NB4 (cell line): Measurements from ENCODE around the gene CILP2.

Source experiments
- MYC ChIP-seq: IDR thresholded peaks from 2 replicates; pipeline ENCODE4 v1.6.1; 2011; ENCODE audit warnings: low read depth, low read length
- POLR2A ChIP-seq: IDR thresholded peaks from 2 replicates; pipeline ENCODE4 v1.6.1; 2011; ENCODE audit warnings: mild to moderate bottlenecking; ENCODE audit not compliant: insufficient read length; ENCODE audit errors: extremely low read depth
- TF ChIP-seq, protein P1 (sequence below): IDR thresholded peaks from one replicate; pipeline ENCODE4 v1.5.1; 2012; ENCODE audit warnings: low read depth, low read length
- TF ChIP-seq, protein P2 (sequence below): IDR thresholded peaks from 2 replicates; pipeline ENCODE4 v1.6.1; 2011; ENCODE audit warnings: low read depth, low read length

DNA sequence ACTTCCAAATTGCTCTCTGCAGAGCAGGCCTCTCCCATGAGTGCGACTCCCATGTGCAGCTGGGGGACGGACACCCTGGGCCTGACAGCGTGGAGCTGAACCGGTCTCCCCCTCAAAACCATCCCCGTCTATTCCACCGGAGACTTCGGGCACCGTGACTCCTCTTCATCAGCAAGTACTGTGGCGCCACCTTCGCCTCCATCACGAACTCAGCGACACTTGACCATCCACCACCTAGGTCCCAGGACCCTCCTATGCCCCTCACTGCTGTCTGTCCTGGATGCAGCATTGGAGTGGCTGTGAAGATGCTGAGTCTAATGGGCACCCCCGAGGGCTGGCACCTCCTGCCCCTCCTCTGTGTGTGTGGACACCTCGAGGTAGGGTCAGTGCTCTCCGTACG lies 20.6 kb downstream of the CILP2 start:
- TF ChIP-seq, protein P1, sequence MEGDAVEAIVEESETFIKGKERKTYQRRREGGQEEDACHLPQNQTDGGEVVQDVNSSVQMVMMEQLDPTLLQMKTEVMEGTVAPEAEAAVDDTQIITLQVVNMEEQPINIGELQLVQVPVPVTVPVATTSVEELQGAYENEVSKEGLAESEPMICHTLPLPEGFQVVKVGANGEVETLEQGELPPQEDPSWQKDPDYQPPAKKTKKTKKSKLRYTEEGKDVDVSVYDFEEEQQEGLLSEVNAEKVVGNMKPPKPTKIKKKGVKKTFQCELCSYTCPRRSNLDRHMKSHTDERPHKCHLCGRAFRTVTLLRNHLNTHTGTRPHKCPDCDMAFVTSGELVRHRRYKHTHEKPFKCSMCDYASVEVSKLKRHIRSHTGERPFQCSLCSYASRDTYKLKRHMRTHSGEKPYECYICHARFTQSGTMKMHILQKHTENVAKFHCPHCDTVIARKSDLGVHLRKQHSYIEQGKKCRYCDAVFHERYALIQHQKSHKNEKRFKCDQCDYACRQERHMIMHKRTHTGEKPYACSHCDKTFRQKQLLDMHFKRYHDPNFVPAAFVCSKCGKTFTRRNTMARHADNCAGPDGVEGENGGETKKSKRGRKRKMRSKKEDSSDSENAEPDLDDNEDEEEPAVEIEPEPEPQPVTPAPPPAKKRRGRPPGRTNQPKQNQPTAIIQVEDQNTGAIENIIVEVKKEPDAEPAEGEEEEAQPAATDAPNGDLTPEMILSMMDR: no peak
- no peak for TF ChIP-seq POLR2A
- no peak for TF ChIP-seq MYC
- TF ChIP-seq, protein P2, sequence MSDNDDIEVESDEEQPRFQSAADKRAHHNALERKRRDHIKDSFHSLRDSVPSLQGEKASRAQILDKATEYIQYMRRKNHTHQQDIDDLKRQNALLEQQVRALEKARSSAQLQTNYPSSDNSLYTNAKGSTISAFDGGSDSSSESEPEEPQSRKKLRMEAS: no peak
